HG03139 (cell line): ENCODE results near the gene TPK1.
"Not testable (repeated sequence)": the region's sequence is repeated elsewhere in the genome, so short reads cannot be mapped to it uniquely, and the experiment has no call there.

Source experiments
- ATAC-seq: cut with Tn5 transposase; IDR thresholded peaks from one replicate; pipeline ENCODE4 v1.9.1; 2021; ENCODE audit not compliant: unreplicated experiment

The TPK1 gene

DNA sequence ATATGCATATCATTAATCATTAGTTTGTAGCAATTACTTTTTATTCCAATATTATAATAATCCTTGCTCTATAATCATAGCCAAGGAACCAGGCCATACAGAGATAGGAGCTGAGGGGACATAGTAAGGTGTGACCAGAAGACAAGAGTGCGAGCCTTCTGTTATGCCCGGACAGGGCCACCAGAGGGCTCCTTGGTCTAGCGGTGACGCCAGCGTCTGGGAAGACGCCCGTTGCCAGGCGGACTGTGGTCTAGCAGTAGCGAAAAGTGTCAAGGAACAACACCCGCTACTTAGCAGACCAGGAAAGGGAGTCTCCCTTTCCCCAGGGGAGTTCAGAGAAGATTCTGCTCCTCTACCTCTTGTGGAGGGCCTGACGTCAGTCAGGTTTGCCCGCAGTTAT lies 109.0 kb downstream of the TPK1 start:
- not testable (repeated sequence) for ATAC-seq

DNA sequence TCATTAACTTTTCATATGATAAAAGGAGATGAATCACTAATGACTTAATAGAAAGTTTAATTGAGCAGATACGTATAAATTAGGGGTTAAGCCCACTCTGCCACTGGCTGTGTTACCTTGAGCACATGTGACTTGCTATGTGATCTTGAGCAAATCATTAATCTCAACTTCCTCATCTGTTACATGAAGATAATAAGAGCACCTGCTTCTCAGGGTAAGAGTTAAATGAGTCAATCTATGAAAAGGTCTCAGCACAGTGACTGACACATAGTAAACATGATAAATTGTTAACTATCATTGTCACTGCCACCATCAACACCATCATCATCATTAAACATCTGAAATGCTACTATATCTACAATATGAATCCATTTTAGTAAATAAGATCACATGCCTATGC lies 110.8 kb downstream of the TPK1 start:
- ATAC-seq = peak; percentile 100

DNA sequence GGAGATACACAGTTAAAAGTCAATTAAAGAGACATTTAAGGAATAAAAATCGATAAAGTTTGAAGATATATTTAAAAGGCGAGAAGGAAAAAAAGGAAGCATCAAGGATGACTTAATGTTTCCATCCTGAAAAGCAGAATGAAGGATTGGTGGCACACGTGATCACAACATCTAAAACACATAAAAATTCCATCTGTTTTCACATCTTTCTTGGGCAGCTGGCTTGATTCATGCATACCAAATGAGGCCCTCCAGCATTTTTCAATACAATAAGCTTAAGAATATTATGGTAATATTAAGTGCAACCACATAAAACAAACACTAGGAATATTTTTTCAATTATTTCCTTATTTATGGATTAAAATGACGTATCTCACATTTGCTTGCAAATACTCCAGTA lies 112.6 kb downstream of the TPK1 start:
- ATAC-seq = no peak

DNA sequence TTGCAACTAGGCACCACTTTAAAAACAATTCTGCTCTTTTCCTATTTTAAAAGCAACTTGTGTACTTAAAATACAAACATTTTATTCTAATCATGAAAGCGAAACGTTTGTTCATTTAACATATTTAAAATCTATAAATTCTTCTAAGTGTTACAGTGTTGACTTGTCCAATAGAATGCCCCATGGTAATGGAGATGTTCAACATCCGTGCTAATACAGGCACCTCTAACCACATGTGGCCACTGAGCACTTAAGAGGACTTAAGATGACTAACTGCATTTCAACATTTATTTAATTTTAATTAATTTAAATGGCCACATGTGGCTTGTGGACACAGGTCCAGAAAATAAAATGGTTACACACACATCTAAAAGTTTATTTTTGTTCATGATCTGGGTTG lies 115.1 kb downstream of the TPK1 start:
- no peak for ATAC-seq

DNA sequence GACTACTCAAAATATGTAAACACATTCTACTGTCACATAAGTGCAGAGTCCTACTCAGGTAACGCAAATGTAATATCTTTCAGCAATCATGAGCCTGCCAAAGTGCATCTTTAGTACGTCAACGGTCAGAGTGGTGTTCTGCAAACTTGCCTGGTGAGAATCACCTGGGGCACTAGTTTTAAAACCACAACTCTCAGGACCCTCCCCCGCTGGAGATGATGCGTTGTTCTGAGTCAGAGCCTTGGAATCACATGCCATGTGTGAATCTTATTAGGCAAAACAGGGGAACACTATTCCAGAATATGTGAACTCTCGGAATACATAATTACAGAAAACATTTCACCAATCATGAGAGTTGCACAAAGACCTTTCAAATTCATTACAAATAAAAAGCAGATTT lies 115.7 kb downstream of the TPK1 start:
- no peak for ATAC-seq

DNA sequence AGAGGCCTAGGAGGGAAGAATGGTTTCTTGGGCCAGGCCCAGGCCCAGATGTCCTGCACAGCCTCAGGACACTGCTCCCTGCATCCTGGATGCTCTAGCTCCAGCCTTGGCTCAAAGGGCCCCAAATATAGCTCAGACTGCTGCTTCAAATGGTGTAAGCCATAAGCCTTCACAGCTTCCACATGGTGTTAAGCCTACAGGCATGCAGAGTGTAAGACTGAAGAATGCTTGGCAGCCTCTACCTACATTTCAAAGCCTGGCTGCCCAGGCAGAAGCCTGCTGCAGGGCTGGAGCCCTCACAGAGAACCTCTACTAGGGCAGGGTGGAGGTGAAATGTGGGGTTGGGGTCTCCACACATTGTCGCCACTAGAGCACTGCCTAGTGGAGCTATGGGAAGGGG lies 118.1 kb downstream of the TPK1 start:
- no peak for ATAC-seq

DNA sequence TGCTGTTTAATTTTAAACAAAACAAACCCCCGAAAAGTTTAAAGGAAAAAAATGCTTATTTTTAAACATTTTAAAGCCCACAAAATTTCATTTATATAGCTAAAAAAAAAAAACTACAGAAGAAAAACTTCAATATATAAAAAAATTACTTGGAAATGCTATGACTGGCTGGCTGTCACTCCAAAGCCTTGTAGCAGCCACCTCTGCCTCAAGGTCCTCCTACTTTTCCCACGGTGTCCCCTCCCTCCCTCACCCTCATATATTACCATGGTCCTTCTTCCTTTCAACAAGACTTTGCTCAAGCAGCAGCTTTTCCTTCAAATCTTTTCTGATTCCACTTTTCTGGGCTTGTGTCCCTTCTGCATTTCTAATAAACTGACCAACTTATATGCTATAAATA lies 122.0 kb downstream of the TPK1 start:
- ATAC-seq = no peak

DNA sequence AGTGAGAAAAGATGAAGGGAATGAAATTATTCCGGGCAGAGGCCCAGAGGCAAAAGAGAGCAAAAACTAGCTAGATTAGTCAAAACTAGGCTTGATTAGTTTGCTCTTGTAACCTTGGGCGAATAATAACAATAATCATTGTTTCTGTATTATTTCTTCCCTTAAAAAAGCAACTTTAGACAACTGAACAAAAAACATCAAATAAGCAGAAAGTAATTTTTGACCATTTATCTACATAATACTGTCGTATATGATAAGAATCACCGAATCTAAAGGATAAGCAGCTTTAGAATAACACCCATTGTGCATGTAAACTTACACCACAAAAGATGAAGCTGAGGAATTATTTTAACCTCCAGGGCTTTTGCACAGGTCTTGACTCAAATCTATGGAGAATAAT lies 125.1 kb downstream of the TPK1 start:
- ATAC-seq = no peak

DNA sequence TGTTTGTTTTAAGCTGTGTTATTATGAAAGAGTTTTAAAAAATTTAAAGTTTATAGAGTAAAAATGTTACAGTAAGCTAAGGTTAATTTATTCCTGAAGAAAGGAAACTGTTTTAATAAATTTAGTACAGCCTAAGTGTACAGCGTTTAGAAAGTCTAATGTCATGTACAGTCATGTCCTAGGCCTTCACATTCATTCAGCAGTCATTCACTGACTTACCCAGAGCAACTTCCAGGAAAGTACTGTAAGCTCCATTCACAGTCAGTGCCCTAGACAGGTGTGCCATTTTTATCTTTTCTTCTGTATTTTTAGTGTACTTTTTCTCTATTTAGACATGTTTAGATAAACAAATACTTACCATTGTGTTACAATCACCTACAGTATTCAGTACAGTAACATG lies 126.8 kb downstream of the TPK1 start:
- ATAC-seq = no peak

DNA sequence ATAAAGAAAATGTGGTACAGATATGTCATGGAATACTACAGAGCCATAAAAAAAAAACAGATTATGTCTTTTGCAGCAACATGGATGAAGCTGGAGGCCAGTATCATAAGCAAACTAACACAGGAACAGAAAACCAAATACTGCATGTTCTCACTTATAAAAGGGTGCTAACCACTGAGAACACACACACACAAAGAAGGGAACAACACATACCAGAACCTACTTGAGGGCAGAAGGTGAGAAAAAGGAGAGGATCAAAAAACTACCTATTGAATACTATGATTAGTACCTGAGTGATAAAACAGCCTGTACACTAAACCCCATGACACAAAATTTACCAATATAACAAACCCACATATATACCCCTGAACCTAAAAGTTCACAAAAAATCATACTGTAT lies 144.6 kb downstream of the TPK1 start:
- ATAC-seq = no peak

DNA sequence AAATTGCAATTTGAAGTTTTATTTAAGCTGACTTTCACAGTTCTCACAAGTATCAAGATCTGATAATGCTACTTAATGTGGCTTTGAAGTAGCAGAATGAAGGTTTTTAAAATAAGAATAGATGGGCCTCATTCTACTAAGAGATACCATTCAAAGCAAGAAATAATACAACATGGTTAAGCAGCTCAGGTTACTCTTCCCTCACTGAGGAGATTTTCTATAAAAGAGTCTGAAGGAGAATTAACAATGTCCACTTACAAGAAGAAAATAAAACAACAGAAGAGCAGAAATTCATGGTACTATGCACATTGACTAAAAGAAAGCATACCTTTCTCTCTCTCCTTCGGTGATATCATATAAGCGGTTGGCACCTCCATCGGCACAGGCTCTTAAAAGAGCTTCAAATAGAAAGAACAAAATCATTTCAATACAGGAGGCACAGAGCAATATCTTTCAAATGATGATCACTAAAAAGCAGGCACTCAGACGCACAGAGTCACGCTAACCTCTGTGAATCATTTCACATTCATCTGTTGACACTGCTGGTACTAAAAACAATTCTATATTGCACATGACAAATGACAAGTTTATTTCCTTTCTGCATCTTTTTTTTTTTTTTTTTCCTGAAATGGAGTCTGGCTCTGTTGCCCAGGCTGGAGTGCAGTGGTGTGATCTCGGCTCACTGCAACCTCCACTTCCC lies 153.1 kb downstream of the TPK1 start:
- ATAC-seq = no peak

DNA sequence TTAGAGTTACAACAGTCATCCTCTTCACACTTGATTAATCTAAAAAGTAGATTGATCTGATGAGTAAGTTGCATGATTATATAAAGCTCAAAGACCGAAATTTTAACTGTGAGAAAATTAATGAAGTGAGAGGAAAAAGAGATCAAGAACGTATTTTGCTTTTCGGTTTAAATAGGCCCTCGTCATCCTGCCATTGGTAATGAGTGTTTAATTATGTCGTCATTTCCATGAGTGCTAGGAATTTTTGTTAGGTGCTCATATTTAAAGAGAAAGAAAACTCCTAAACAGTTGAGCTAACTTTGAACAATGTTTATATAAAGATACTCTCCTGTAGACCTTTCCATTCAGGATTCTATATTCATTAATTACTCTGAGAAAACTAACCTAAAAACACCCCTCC lies 159.4 kb downstream of the TPK1 start:
- no peak for ATAC-seq

DNA sequence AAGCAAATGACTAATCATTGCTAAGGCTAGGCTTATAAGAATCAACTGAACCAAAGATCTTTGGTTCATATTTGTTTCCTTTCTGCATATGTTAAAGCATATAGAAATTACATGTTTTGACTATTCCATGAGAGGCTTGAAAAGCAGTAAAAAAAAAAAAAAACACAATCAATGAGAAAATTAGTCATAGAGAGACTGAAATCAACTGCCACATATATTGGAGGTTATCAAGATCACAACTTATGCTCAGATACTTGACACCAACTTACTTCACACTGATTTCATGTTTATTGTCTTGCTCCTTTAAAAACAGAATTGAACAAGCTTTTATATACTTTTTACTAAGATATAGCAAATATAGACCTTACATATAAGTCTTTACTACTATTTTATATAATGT lies 161.3 kb downstream of the TPK1 start:
- no peak for ATAC-seq

DNA sequence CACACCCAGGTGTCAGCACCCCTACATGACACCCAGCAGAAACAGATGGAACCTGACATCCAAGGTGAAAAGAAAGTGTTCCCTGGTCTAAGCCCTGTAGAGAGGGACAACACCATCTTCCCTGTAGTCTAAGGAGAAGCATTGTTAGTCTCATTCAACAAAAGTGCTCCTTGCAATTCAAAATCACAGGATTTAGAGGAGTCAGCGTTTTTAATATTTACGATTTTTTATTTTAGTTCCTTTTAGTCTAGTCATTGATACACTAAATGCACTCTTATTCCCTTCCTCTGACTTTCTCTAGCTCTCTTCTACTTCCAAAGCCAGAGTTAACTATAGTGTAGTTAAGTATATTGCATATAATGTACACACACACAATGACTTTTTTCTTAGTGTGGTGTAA lies 163.0 kb downstream of the TPK1 start:
- no peak for ATAC-seq

DNA sequence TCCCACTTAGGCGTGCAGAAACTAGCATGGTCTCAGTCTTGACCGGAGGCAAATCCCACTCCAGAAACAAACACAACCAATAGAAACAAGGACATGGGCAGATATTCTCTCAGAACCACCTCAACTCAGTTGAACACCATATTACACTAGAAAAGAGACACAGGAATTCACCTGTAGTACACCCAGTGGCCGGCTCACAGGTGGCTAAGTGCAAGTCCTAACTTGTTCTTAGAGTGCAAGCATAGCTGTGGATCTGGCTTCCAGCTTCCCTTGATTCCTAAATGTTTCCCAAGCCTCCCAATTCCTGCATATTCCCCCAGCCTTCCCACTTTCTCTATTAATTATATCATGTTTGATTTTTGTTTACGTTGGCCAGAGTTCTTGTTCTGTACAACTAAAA lies 164.4 kb downstream of the TPK1 start:
- ATAC-seq = no peak

DNA sequence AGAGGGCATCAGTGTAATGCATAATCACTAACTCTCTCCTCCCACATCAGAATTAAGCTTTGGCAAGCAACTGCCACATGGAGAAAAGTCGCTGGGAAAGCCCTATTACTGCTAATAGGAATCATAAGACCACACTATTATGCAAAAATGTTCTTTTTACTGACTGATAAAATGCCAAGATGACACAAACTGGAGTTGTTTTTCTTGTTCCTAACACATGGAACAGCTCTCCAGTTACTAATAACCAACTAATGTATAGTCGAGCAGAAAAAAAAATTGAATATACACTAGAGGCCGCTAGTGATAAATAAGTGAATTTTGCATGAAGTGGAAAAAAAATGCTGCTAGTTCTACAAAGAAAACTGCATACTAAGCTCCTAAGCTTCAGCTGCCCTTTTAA lies 165.6 kb downstream of the TPK1 start:
- ATAC-seq = no peak

DNA sequence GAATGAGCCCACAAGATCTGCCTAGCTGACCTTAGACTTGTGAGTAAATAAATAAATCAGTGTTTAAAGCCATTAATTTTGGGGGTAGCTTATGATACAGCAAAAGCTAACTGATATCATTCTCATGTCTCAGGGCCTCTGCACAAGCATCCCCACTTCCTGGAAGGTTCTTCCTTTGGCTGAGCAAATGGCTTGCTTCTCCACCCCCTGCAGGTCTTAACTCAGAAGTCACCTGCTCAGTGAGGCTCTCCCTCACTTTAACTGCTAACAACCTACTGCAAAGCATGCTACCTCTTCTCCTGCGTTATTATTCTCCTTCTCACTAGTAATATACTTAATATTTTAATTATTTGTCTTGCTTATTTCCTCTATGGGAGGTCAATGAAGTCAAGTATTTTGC lies 167.3 kb downstream of the TPK1 start:
- ATAC-seq = no peak

DNA sequence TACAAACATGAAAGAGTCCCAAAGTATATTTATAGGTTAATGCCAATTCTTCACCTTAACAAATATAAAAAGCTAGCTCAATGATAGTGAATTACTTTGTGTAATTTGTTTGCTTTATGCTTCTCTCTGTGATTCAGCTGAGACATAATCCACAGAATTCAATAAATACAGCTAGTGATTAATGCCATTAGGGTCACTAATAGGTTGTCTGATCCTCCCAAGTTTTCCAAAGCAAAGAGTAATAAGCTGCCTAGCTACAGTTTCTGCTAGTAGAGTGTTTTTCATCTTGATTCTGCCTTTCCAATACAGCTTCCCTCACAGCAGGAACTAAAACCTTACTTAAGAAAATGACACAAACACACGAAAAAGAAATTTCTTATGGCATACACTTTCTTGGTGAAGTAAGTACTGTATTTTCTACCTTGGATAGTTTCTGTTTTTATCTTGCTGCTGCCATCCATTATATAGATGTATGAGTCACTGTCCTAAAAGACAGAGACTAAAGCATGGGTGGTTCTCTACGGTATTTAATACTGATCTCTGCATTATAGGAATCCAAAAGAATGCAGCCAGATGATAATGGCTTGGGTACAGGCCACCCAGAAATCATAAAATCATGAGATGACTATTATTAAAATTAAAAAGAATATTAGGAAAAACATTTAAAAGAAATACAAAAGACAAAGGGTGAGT lies 170.0 kb downstream of the TPK1 start:
- no peak for ATAC-seq

DNA sequence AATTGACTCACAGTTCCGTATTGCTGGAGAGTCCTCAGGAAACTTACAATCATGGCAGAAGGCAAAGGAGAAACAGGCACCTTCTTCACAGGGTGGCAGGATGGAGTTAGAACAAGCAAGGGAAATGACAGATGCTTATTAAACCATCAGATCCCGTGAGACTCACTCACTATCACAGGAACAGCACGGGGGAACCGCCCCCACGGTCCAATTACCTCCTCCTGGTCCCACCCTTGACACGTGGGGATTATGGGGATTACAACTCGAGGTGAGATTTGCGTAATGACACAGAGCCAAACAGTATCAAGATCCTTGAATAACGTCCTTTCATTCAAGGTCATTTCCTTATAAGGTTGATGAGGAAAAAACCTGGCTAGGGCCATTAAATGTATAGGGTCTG lies 176.6 kb downstream of the TPK1 start:
- ATAC-seq = no peak

DNA sequence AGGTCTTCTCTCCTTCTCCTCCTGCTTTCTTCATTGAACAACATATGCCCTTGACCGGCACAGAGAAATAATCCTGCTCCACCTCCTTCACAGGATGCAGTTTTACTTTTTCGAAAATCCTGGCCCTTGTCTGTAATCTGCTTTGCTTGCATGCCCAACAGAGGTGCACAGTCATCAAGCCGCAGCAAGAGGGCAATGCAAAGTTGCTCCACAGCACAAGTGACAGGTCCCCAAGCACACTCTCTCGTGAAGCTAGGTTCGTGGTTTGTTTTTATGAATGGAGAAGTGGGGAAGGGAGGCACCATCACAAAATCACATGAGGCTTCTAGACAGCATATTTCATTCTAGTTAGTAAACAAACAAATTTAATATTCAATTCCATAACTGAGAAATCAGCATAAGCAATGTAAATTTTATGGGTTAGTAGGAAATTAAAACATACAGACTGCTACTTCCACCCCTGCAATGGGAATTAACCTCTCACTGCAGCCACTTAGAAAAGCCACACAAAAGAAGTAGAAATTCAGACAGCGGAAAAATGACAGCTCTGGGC lies 178.8 kb downstream of the TPK1 start:
- ATAC-seq = no peak

DNA sequence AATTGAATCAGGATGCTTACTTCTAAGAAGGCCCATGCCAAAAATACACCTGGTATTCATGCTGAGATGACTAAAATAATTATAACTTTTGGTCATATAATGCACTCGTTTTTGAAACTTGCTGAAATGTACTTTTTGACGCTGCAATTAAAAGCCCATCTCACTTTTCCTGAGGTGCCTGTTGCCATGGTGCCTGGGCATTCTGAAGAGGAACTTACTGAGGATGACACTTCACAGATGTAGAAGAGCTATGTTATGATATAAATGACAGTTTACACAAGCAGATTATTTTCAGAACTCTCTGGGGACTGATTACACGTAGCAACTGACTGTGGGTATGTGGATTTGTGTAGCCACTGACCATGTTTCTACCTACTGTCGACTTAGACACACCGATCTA lies 182.4 kb downstream of the TPK1 start:
- ATAC-seq = peak; percentile 49

DNA sequence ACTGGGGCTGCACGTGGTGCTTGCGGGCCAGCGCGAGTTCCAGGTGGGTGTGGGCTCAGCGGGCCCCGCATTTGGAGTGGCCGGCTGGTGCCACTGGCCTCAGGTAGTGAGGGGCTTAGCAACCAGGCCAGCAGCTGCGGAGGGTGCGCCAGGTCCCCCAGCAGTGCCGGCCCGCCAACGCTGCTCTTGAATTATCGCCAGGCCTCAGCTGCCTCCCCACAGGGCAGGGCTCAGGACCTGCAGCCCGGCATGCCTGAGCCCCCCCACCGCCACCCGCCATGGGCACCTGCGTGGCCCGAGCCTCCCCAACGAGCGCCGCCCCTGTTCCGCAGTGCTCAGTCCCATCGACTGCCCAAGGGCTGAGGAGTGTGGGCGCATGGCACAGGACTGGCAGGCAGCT lies 185.4 kb downstream of the TPK1 start:
- ATAC-seq = no peak

DNA sequence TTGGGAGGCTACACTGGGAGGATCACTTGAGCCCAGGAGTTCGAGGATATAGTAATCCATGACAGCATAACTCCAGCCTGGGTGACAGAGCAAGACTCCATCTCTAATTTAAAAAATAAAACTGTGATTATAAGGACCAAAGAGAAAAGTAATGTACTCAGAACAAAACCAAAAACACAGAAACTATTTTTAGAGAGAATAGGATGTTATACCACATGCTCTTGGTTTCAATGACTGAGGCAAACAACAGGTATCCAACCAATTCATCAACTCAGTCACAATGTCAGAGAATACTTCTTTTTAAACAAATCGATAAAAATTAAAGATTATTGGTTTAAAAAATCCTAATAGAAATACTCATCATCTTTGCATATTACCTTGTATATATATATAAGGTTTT lies 186.7 kb downstream of the TPK1 start:
- no peak for ATAC-seq
